HG02678 (cell line): ENCODE results near the gene KRT37.
"Not testable (repeated sequence)": the region's sequence is repeated elsewhere in the genome, so short reads cannot be mapped to it uniquely, and the experiment has no call there.

Experiments used
- ATAC-seq: cut with Tn5 transposase; IDR thresholded peaks from one replicate; pipeline ENCODE4 v1.9.1; 2021; ENCODE audit warnings: mild to moderate bottlenecking, moderate library complexity; ENCODE audit not compliant: unreplicated experiment

KRT37 gene

GRCh38 chr17:41407226-41407625 is 17.2 kb downstream of the KRT37 start:
- ATAC-seq: no peak

- ATAC-seq: no peak
Measured at GRCh38 chr17:41406205-41406604, 18.2 kb downstream of the KRT37 start.

- no peak for ATAC-seq
Measured at GRCh38 chr17:41404024-41404671, 20.2 kb downstream of the KRT37 start.

GRCh38 chr17:41403404-41404023 is 20.9 kb downstream of the KRT37 start:
- ATAC-seq: no peak

DNA sequence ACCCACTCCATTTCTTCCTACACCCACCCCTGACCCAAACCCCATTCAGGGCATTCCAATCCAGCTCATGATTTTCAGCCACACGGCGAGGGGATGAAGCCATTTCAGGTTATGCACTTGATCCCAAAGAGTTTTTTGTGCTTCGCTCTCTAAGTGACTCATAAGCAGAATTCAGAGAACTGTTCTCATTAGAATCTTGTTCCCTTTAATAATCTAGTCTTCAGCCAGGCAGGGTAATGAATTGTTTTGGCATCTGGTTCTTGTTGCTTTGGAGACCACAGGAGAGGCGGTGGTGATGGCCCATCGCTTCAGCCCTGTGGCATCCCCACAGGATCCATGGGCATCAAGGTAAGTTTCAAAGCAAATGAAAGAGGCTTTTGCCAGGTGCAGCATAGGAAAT is 22.2 kb downstream of the KRT37 start:
- ATAC-seq: no peak

DNA sequence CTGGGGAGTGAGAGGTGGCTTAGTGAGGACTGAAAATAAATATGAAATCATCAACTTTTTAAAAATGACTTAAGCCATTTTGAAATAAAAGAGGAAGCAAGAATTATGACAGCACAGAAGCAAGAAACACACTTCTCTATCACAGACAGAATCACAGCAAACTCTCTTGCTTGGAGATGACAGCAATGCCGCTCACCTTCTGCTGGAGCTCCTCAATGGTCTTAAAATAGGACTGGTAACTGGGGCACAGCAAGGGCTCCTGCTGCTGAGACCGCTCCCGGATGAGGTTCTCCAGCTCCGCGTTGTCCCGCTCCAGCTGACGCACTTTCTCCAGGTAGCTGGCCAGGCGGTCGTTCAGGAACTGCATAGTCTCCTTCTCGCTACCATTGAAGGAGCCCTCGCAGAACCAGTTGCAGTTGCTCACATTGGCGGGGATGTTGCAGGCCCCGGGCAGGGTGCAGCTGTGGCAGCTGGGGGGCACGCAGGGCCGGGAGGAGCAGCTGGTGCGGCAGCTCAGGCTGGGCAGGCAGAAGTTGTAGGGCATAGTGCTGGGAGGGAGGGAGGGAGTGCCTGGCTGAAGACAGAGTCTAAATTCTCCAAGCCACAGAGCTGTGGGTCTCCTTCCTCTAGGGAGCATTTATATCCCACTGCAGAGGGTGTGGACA is 27.3 kb downstream of the KRT37 start, which contains the start of gene KRT31:
TSS of gene KRT31 (minus strand) at position 613 of the 665 bp plus-strand sequence. CDS start at position 544, 69 bp downstream.
- ATAC-seq: no peak

DNA sequence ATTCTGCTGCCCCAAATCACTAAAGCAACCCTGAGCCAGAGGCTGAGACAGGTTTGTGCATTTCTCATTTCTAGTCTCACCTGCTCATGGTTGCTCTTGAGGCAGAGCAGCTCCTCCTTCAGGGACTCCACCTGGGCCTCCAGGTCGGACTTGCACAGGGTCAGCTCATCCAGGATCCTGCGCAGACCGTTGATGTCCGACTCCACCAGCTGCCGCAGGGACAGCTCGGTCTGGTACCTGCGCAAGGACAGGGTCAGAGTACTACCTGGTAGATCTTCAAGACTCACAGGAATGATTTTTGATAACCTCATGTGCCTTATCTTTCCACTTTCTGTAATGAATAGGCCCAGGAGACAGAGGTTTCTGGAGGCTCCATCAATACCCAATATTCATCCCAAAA is 28.0 kb downstream of the KRT37 start:
- ATAC-seq: no peak

GRCh38 chr17:41395611-41396010 is 28.8 kb downstream of the KRT37 start:
- no peak for ATAC-seq

GRCh38 chr17:41395044-41395443 is 29.3 kb downstream of the KRT37 start:
- ATAC-seq: not testable (repeated sequence)

DNA sequence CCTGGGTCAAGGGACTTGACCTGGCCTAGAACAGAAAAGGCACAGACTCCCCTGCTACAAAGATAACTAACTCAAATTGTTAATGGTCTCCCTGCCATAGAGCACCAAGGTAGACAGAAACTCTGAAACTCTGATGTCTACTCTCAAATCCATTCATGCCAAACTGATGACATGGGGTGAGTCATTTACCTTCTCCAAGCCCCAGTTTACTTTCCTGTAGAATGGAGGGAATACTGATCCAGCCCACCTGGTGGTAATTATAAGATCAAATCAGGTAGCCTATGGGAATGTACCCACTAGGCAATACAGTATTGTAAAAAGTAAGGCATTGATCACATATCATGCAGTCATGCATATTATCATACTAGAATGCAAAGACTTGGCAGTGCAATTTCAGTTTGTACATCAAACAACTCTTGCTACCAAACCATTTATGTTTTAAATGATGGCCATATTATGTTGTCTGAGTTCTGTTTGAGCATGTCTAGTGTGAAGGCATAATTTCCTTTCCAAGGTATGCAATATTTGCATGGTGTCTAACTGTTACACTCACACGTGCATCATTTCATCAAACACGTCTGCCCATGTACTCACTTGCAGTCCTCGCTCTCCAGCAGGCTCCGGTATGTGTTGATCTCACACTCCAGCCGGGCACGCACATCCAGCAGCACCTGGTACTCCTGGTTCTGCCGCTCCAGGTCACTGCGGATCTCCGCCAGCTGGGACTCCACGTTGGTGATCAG is 30.0 kb downstream of the KRT37 start:
- ATAC-seq: no peak

DNA sequence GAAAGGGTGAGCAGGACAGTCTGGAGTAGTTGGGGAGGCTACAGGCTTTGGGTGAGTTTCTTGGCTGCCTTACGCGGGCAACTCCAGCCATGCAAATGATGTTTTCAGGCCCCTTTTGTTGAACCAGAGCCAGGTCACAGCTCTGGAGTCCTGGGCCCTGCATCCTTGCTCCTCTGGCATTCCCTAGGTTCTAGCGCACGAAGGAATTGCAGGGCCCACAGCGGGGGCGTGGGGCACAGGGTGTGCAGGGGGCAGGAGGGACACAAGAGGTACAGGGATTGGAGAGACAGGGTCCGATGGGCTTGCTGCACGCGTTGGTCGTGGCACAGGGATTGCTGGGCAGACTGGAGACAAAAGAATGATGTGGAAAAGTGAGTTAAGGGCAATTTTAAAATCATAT is 30.6 kb downstream of the KRT37 start:
- no peak for ATAC-seq

DNA sequence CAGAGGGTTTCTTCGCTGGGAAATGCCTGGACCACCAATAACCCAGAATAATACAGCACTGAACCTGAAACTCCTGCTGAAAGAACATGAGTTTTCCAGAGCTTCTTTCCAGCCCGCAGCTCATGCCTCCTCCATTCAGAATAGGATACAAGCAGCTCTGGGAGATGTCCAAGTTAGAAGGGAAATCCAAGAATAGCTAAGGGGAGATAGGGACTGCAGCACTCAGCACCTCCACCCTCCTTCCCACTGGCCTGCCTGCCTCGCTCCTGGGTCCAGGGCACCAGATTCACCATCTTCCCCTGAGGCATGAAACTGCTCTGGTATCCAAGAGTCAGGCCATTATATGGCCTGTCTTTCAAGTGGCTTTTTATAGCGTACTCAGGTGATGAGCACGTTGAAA is 31.1 kb downstream of the KRT37 start:
- no peak for ATAC-seq

- no peak for ATAC-seq
Measured at GRCh38 chr17:41392278-41392677, 32.1 kb downstream of the KRT37 start.

- ATAC-seq: no peak
Measured at GRCh38 chr17:41391535-41391934, 32.9 kb downstream of the KRT37 start.

DNA sequence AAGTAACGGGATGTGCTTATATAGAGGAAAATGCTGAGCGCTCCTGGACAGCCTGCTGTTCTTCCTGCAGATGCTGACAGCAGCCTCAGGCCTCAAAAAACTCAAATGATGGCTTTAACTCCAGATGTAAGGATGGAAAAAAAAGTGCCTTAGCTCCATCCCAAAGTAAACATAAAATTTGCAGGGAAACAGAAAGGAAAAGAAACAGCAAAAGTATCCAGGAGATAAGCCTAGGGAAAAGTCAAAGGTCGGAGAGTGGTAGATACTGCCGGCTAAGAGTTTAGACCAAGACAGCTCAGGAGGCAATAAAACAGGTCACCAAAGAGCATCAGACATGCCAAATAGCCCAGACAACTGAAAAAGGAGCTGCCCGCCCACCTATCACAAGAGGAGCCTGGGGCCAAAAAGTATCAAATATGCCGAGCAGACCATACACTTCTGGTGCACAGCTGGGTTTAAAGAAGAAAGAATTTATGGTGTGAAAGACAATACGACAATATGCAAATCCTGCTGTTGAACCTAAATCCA is 33.9 kb downstream of the KRT37 start:
- no peak for ATAC-seq

- ATAC-seq: no peak
Measured at GRCh38 chr17:41387670-41388069, 36.7 kb downstream of the KRT37 start.

GRCh38 chr17:41386227-41386626 is 38.2 kb downstream of the KRT37 start:
- no peak for ATAC-seq

DNA sequence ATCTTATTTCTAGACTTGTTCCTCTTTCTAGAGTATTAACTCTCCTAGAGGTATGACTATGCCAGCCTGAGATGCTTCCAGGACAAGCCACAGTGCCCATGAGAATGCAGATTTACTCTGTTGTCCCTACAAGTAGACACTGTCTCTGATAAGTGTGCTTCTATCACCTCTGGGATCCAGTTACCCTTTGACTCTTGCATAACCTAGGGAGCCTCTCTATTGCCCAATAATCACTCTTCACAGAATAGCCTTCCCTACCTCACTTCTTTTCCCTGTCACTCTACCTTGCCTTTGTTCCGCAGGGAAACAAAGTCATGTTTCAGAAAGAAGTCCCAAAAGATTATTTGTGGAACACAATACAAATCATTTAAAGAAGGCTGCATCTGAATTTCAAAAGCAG is 40.7 kb downstream of the KRT37 start:
- no peak for ATAC-seq

DNA sequence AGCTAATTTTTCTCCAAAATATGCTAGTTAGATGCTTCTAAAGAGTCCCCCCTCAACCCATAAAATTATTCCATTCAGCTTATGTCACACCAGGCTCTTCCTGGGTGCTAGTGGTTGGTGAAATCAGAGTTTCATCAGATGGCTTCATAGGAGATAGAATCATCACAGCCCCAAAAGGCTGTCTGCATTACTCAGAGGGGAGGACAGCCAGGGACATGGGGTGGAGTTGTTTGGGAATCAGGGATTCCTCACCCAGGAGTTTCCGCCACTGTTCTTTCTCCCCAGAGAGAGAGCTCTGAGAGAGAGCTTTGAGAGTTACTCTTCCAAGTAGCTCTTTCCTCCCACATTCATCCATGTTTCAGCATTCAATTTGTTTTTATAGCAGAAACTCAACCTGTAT is 42.0 kb downstream of the KRT37 start:
- no peak for ATAC-seq

DNA sequence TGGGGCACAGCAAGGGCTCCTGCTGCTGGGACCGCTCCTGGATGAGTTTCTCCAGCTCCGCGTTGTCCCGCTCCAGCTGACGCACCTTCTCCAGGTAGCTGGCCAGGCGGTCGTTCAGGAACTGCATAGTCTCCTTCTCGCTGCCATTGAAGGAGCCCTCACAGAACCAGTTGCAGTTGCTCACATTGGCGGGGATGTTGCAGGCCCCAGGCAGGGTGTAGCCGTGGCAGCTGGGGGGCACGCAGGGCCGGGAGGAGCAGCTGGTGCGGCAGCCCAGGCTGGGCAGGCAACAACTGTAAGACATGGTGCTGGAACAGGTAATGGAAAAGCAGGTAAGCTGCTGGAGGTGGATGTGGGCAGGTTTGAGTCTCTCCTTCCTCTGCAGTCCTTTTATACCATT is 42.4 kb downstream of the KRT37 start, which contains the start of gene KRT34:
TSS of gene KRT34 (minus strand) at position 364 of the 400 bp plus-strand sequence. CDS start at position 304, 60 bp downstream.
- not testable (repeated sequence) for ATAC-seq

DNA sequence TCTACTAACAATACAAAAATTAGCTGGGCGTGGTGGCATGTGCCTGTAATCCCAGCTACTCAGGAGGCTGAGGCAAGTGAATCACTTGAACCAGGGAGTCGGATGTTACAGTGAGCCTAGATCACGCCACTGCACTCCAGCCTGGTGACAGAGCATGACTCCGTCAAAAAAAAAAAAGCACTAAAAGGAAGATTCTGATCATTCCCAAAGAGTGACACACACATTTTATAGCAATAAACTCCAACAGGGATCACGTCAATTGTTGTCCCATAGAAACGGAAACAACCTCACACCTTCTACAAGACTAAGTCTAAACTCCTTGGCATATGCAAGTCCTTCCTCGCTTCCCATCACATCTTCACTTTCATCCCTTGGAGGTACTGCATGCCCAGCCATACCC is 44.3 kb downstream of the KRT37 start:
- not testable (repeated sequence) for ATAC-seq
